Activated naive CD4-positive, alpha-beta T cell treated with Interleukin-2 at 50 U/mL for 16 hours (primary cell): ENCODE measurements around the gene SLC30A7.
"Not testable (repeated sequence)": the region's sequence is repeated elsewhere in the genome, so short reads cannot be mapped to it uniquely, and the experiment has no call there.

Experiments
- DNase-seq: peaks from one replicate; pipeline ENCODE4 v3.0.0-alpha.2; 2020

Gene SLC30A7

GRCh38 chr1:100892554-100892953, 3.3 kb upstream of the SLC30A7 start:
- DNase-seq, result no peak

DNA sequence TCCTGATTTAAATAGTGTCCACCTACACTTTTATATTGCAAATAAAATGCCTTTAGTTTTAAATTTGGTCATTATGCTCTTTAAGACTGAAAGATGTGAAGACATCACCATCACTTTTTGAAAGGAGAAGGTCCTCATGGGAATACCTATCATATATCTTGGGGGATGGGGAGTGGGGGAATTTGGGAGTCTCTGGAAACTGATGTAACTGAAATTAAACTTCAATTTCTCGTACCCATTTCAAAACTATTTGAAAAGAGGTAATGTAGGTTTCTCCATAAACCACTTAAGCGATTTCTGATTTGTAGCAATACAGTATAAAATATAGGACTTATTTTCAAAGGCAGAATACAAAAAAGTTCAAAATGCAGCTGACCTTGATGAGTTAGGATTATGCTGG, 2.2 kb upstream of the SLC30A7 start:
- no peak for DNase-seq

- peak; percentile 72 for DNase-seq
Measured at GRCh38 chr1:100894603-100895539, 1.0 kb upstream of the SLC30A7 start, which contains the start of gene EXTL2. TSS of gene EXTL2 (minus strand) at chr1:100894842. CDS start at chr1:100888757, 6,085 bp downstream.

DNA sequence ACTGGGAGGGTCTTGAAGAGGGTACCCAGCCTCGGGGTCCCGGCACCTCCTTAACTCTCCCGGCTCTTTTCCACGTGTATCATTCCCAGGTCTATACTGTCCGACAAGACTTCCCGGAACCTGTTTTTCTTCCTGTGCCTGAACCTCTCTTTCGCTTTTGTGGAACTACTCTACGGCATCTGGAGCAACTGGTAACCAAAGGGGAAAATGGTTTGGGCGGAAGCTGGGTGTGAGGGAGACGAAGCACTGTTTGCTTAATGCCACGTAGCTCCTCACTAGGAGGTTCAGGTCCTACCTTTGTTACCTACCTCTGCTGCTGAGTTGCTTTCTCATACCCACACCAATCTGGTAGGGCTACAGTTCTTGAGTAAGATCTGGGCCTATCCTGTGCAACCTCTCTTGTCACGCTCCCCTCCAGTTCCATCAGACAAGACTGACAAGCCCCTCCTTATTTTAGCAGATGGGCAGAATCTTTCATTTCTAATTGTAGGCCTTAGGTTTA, 642 bp downstream of the SLC30A7 start:
- peak; percentile 62 for DNase-seq

- DNase-seq, result no peak
Measured at GRCh38 chr1:100902365-100902764, 6.5 kb downstream of the SLC30A7 start.

- DNase-seq, result no peak
Measured at GRCh38 chr1:100903777-100904176, 7.9 kb downstream of the SLC30A7 start.

GRCh38 chr1:100904528-100904927, 8.6 kb downstream of the SLC30A7 start:
- no peak for DNase-seq

GRCh38 chr1:100905181-100905580, 9.3 kb downstream of the SLC30A7 start:
- DNase-seq, result no peak

- no peak for DNase-seq
Measured at GRCh38 chr1:100907887-100908286, 12.0 kb downstream of the SLC30A7 start.

DNA sequence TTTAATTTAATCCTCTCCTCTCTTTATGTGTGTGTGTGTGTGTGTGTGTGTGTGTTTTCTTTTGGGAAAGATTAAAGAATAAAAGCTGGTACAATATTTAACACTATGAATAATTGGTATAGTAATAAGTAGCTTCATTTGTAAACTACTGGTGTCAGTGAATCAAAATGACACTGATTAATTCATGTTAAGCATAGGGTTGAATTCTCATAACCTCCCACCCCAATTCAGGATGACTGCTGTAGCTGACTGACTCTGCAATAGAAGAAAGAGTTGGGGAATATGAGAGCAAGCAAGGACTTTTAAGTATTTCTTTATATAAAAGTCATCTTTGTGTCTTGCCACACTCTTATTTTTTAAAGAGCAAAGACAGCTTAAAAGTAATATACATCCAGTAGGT, 13.1 kb downstream of the SLC30A7 start:
- no peak for DNase-seq

DNA sequence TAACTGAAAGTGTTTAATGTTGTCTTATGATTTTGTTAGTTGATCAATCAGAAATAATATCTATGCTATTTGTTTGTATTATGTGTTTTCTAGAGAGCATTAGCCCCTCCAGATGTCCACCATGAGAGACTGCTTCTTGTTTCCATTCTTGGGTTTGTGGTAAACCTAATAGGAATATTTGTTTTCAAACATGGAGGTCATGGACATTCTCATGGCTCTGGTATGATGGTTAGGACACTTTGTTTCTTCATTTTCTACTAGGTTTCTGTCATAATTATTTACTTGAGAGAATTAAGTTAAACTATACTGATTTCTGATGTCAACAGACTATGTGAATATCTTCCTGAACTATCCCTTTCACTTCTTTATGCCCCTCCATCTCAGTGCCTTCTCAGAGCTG, 16.1 kb downstream of the SLC30A7 start:
- no peak for DNase-seq

DNA sequence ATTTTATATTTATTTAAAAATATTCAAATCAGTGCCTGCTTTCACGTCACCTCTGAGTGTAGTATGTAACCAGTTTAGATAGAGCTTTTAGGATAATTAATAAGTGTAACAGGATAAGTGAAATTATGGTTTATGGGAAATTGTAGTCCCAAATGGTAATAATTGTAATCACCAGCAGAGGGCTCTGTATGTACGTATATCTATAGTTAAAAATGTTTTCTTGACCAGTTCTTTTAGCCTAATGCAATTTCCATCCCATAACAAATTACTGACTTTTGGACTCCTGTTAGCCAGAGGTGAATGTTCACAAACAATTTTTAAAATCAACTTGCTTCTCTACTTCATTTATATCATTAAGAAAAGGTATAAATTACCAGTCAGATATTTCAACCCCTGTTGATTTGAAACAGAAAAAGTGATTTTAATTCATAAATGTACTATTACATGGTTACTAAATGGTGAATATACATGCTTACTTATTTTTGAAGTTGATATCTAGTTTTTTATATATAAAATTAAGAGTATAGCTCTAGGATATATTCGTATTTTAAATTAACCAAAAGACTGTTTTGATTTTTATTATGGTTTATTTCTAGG, 25.3 kb downstream of the SLC30A7 start:
- no peak for DNase-seq

- peak; percentile 20 for DNase-seq
Measured at GRCh38 chr1:100924212-100924611, 28.3 kb downstream of the SLC30A7 start.

DNA sequence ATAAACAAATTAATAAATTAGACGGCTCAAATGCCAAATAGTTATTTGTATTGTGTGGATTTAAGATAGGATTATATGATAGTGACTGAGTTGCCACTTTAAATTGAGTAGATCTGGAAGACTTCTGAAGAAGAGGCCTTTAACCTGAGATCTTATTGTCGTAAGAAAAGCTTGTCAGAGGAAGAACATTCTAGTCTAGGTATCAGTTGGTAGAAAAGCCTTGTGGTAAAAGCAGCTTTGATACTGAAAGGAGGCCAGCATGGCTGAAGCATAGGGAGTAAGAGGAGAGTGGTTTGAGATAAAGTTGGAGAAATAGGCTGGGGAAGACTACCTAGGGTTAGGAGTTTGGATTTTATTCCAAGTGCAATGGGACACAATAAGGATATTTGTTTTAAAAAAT, 29.1 kb downstream of the SLC30A7 start:
- no peak for DNase-seq

DNA sequence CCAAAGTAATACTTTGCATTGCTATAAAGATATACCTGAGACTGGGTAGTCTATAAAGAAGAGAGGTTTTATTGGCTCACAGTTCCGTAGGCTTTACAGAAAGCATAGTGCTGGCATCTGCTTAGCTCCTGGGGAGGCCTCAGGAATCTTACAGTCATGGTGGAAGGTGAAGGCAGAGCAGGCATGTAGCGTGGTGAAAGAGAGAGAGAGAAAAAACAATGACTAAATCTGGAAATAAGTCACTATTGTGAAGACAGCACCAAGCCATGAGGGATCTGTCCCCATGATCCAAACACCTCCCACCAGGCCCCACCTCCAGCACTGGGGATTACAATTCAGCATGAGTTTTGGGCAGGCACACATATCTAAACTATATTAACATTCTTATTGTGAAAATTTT, 30.4 kb downstream of the SLC30A7 start:
- DNase-seq, result no peak

DNA sequence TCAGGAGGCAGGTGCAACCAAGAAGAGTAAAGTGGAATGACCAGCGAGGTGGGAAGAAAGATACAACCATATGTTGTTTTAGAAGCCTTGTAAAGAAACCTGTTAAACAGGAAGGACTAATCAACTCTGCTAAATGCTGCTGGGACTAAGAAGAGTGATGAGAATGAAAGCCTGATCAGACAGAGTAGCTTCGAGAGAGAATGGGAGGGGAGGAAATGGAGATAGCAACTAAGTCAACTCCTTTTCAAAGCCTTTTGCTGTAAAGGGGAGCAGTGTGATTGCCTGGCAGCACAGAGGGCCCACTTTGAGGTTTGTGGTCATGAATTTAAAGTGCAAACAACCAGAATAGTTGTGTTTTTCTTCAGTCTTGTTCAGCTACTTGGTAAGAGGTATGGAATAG, 31.4 kb downstream of the SLC30A7 start:
- DNase-seq, result peak; percentile 21

DNA sequence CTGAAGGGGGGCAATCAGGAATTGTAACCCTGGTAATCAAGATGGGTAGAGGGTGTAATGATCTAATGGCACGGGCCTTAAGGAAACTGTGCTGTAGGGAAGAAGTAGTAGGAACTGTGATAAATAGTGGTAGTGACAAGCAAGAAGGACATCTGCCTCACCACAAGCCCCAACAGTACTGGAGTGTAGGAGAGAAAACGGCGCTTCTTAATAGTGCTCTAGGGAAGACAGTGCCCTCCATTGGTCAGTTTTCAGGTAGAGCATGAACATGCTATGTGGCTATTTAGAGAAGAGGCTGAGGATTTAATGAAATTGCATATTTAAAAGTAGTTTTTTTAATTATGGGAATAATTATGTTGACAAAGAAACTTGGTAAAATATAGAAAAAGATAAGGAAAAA, 32.2 kb downstream of the SLC30A7 start:
- no peak for DNase-seq

DNA sequence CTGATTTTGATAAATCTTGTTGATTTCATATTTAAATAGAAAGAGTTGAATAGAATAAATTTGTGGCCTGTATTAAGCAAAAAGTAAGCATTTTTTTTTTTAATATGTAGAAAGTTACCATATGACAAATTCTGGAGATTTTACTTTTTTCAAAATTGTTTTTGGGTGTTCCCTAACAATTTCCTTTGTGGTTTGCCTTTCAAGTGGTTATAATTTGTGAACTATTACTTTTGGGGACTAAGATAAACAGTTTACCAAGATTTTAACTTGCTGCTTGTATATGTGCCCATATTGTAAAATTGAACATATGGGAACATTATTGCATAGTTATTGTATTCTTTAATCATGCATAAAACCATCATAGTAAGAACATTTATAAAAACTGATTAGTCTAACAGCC, 34.6 kb downstream of the SLC30A7 start:
- no peak for DNase-seq

DNA sequence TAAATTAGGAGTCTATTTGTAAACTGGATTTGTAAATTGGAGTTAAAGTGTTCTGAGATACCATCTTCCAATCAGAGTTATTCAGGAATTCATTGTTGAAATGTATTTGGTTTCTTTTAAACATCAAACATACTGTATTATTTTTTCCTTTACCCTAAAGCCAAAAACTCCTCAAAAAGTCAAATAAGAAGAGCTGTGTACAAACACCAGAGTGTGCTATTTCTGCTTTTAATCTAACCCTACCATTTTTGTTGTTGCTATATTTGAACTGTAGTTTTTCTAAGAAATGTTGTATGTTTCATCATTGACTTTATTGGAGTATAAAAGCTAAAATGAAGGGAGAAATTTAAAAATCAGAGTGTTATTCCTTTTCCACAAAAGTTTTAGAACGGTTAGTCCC, 35.8 kb downstream of the SLC30A7 start:
- no peak for DNase-seq

DNA sequence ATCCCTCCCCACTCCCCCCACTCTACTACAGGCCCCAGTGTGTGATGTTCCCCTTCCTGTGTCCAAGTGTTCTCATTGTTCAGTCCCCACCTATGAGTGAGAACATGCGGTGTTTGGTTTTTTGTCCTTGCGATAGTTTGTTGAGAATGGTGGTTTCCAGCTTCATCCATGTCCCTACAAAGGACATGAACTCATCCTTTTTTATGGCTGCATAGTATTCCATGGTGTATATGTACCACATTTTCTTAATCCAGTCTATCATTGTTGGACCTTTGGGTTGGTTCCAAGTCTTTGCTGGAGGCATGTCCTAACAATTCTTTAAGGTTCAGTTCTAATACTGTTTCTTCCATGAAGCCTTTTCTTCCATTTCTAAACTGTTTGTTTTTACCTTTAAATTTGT, 37.7 kb downstream of the SLC30A7 start:
- not testable (repeated sequence) for DNase-seq

- no peak for DNase-seq
Measured at GRCh38 chr1:100936194-100936967, 40.5 kb downstream of the SLC30A7 start.

DNA sequence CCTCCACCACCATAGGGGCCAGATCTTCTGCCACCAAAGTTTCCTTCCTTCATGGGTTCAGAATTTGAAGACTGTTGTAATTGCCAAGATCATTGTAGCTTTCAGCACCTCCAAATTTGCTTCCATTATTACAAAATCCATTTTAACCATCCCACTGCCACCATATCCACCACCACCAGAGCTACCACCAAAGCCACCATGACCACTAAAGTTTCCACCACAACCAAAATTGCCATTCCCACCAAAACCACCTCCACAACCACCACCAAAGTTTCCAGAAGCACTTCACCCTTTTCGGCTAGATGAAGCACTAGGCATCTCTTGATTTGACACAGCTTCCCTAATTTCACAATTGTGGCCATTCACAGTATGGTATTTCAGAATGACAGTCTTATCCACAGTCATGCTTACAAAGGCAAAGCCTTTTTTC, 45.2 kb downstream of the SLC30A7 start:
- peak; percentile 21 for DNase-seq

GRCh38 chr1:100941580-100942216, 45.8 kb downstream of the SLC30A7 start:
- DNase-seq, result no peak
